OCI-LY7 (cell line): ENCODE measurements around the gene TNS3.

ENCODE experiments used
- CTCF ChIP-seq: fragments of 200-600 bp; sonication (generic); conservative IDR thresholded peaks from 2 replicates; pipeline ENCODE4 v1.5.1; 2014; ENCODE audit warnings: mild to moderate bottlenecking, antibody characterized with exemption, low read length, moderate library complexity, mixed read lengths
- EZH2phosphoT487 ChIP-seq: fragments of 200-600 bp; sonication (generic); IDR thresholded peaks from 2 replicates; pipeline ENCODE4 v1.6.1; 2018; ENCODE audit warnings: low read depth, borderline replicate concordance, mild to moderate bottlenecking, mixed run types, antibody characterized with exemption, low read length, moderate library complexity, mixed read lengths

- TF ChIP-seq CTCF (no peak), EZH2phosphoT487 (no peak)
Measured at GRCh38 chr7:47384755-47385535, 197.0 kb downstream of the TNS3 start.
